ENCODE results near the gene IGF2.

Gene IGF2

GRCh38 chr11:2095542-2095941 is 43.6 kb downstream of the IGF2 start:
- ATAC-seq: no peak

GRCh38 chr11:2095198-2095520 is 44.0 kb downstream of the IGF2 start:
- no peak for ATAC-seq
- TF ChIP-seq GLIS3 (CRISPR knock-in tag; IDR thresholded peaks at IDR 0.05) (no peak), PATZ1 (CRISPR knock-in tag; IDR thresholded peaks at IDR 0.05; ENCODE audit: borderline replicate concordance) (no peak), ZC3H10 (CRISPR knock-in tag; IDR thresholded peaks at IDR 0.05) (no peak), BACH2 (CRISPR knock-in tag; IDR thresholded peaks at IDR 0.05; ENCODE audit: borderline replicate concordance) (no peak), ISL1 (CRISPR knock-in tag; IDR thresholded peaks at IDR 0.05) (no peak), TOX (CRISPR knock-in tag; IDR thresholded peaks at IDR 0.05; ENCODE audit: borderline replicate concordance) (no peak), ZNF70 (CRISPR knock-in tag; IDR thresholded peaks at IDR 0.05) (no peak), TCF4 (CRISPR knock-in tag; IDR thresholded peaks at IDR 0.05; ENCODE audit: borderline replicate concordance) (no peak), TSHZ2 (CRISPR knock-in tag; IDR thresholded peaks at IDR 0.05) (no peak), ZNF565 (CRISPR knock-in tag; conservative IDR thresholded peaks at IDR 0.05; ENCODE audit: low read depth) (no peak), CSDC2 (CRISPR knock-in tag; IDR thresholded peaks at IDR 0.05) (no peak), RARB (CRISPR knock-in tag; IDR thresholded peaks at IDR 0.05) (no peak), ZNF8 (CRISPR knock-in tag; IDR thresholded peaks at IDR 0.05) (no peak), CSRNP3 (CRISPR knock-in tag; IDR thresholded peaks at IDR 0.05) (no peak), ARNTL (CRISPR knock-in tag; IDR thresholded peaks at IDR 0.05; ENCODE audit: borderline replicate concordance, low read depth) (no peak), ZFP30 (CRISPR knock-in tag; IDR thresholded peaks at IDR 0.05) (no peak), SNAI2 (CRISPR knock-in tag; IDR thresholded peaks at IDR 0.05) (no peak), ZFP3 (CRISPR knock-in tag; IDR thresholded peaks at IDR 0.05) (no peak)

More at GRCh38 chr11:2095542-2095941, 43.6 kb downstream of the IGF2 start:
- no peak for TF ChIP-seq GLIS3 (CRISPR knock-in tag; IDR thresholded peaks at IDR 0.05)
- no peak for TF ChIP-seq ZNF70 (CRISPR knock-in tag; IDR thresholded peaks at IDR 0.05)
- no peak for TF ChIP-seq OSR1 (CRISPR knock-in tag; IDR thresholded peaks at IDR 0.05)
- TF ChIP-seq TCF4 (CRISPR knock-in tag; IDR thresholded peaks at IDR 0.05; ENCODE audit: borderline replicate concordance): no peak
- no peak for TF ChIP-seq ZFP3 (CRISPR knock-in tag; IDR thresholded peaks at IDR 0.05)
- no peak for TF ChIP-seq TSHZ2 (CRISPR knock-in tag; IDR thresholded peaks at IDR 0.05)
- TF ChIP-seq ARNTL (CRISPR knock-in tag; IDR thresholded peaks at IDR 0.05; ENCODE audit: borderline replicate concordance, low read depth): no peak
- no peak for TF ChIP-seq PATZ1 (CRISPR knock-in tag; IDR thresholded peaks at IDR 0.05; ENCODE audit: borderline replicate concordance)
- no peak for TF ChIP-seq CSDC2 (CRISPR knock-in tag; IDR thresholded peaks at IDR 0.05)
- TF ChIP-seq CREB5 (CRISPR knock-in tag; IDR thresholded peaks at IDR 0.05; ENCODE audit: low read depth): no peak
- TF ChIP-seq SNAI2 (CRISPR knock-in tag; IDR thresholded peaks at IDR 0.05): no peak
